Spleen (tissue), 11 donors: ENCODE data around the gene MRPS22. TPM values are rescaled to one million over a fixed set of nuclear protein-coding genes. Genes with fewer than 3 reads are reported as not detected.
A peak's percentile ranks its signal among the peaks of the same experiment; 100 is the strongest.

Experiments
- DNase-seq: peaks from one replicate; pipeline ENCODE4 v3.0.0-alpha.2; 2020
- H3K27ac ChIP-seq, 8 donors: fragments of 200-600 bp; sonication (generic) in 7 of 8; 1 replicate in 4 of 8; 2 replicates in 4 of 8; pipeline versions ENCODE4 v1.5.0 to v1.8.0; 2016 to 2021; ENCODE audit warnings: inconsistent platforms in 4 of 8, mild to moderate bottlenecking in 4 of 8, moderate library complexity in 1 of 8
- H3K27me3 ChIP-seq, 7 donors: fragments of 200-600 bp; sonication (generic) in 6 of 7; replicated peaks in 1 of 7; 1 replicate in 4 of 7; 2 replicates in 3 of 7; pipeline versions ENCODE4 v1.5.0 to v1.8.0; 2016 to 2021; ENCODE audit warnings: inconsistent platforms in 3 of 7, mild to moderate bottlenecking in 1 of 7
- H3K36me3 ChIP-seq, 6 donors: fragments of 200-600 bp; sonication (generic) in 5 of 6; 1 replicate in 4 of 6; 2 replicates in 2 of 6; pipeline versions ENCODE4 v1.5.0 to v1.8.0; 2016 to 2021; ENCODE audit warnings: inconsistent platforms in 2 of 6
- H3K4me1 ChIP-seq, 6 donors: fragments of 200-600 bp; sonication (generic) in 5 of 6; 1 replicate in 3 of 6; 2 replicates in 3 of 6; pipeline versions ENCODE4 v1.5.0 to v1.8.0; 2016 to 2021; ENCODE audit warnings: inconsistent platforms in 3 of 6
- H3K4me3 ChIP-seq, 8 donors: fragments of 200-600 bp; sonication (generic) in 7 of 8; 1 replicate in 4 of 8; 2 replicates in 4 of 8; pipeline versions ENCODE4 v1.5.0 to v1.8.0; 2016 to 2021; ENCODE audit warnings: inconsistent platforms in 4 of 8, mild to moderate bottlenecking in 4 of 8, moderate library complexity in 2 of 8
- H3K9me3 ChIP-seq, 8 donors: fragments of 200-600 bp; sonication (generic) in 7 of 8; 1 replicate in 4 of 8; 2 replicates in 4 of 8; pipeline versions ENCODE4 v1.5.0 to v1.8.0; 2016 to 2021; ENCODE audit warnings: inconsistent platforms in 4 of 8
- POLR2A ChIP-seq, 3 donors: fragments of 450-650 bp; IDR thresholded peaks; one replicate each; pipeline ENCODE4 v1.5.1; 2017; ENCODE audit warnings: antibody characterized with exemption in 3 of 3, mild to moderate bottlenecking in 1 of 3
- POLR2AphosphoS5 ChIP-seq, 3 donors: sonication (generic); formaldehyde crosslinking; IDR thresholded peaks; one replicate each; pipeline ENCODE4 v1.5.1; 2017; ENCODE audit warnings: antibody characterized with exemption in 3 of 3
- WGBS, 5 donors: extraction: QIAGEN DNeasy Blood & Tissue Kit in 3 of 5; methylation state at CpG; one replicate each; pipeline versions ENCODE4 v1.1.5 to v1.1.7; 2013 to 2018; 5-methylcytosine and 5-hydroxymethylcytosine counted together
- intact Hi-C: fragments of 100-400 bp; cut with DNase I; formaldehyde crosslinking; loops from one replicate; pipeline ENCODE4 v1.15.0; 2023; ENCODE audit warnings: low total_unique reads
- polyA plus RNA-seq, 3 donors: library from polyadenylated mRNA; stranded (reverse); fragments of 200-250 nt; gene quantifications; one replicate each; pipeline ENCODE4 v1.2.1, GENCODE V29; 2013
- total RNA-seq, 7 donors: library from RNA; depleted of rRNA in 3 of 7; stranded (reverse); fragments of >200 nt in 3 of 7; fragmentation: NEBNext Ultra II Directional in 4 of 7; extraction: Animal tissue kit (Norgen Biotek cat#: 25700) in 4 of 7; gene quantifications; one replicate each; pipeline versions ENCODE4 v1.1.0 to v1.2.1, GENCODE V29; 2016 to 2021
- TF ChIP-seq, protein P1 (sequence below), 11 experiments: fragments of 200-600 bp in 7 of 11; fragments of 450-650 bp in 4 of 11; sonication (generic) in 4 of 11; IDR thresholded peaks in 8 of 11; conservative IDR thresholded peaks in 3 of 11; 1 replicate in 7 of 11; 2 replicates in 4 of 11; pipeline versions ENCODE4 v1.4.0 to v1.8.0; 2016 to 2021; ENCODE audit warnings: antibody characterized with exemption in 11 of 11, inconsistent platforms in 4 of 11, mild to moderate bottlenecking in 1 of 11
- donor health status: healthy with polysubstance abuse.
- donor health status: DM: no; HTN: no; CAD: no; lungs with moderate emphysema.
- donor health status: DM: no; HTN: no; CAD: no.
- donor health status: Bipolar disorder and iron deficiency.
- donor health status: healthy.
- donor health status: DM: no; HTN: no; CAD: no.
- donor health status: DM: yes; HTN: yes; CAD: no.

MRPS22 gene
- total and polyA plus RNA-seq, 10 donors = 24.8 to 53.2 (median 30.9) TPM

DNA sequence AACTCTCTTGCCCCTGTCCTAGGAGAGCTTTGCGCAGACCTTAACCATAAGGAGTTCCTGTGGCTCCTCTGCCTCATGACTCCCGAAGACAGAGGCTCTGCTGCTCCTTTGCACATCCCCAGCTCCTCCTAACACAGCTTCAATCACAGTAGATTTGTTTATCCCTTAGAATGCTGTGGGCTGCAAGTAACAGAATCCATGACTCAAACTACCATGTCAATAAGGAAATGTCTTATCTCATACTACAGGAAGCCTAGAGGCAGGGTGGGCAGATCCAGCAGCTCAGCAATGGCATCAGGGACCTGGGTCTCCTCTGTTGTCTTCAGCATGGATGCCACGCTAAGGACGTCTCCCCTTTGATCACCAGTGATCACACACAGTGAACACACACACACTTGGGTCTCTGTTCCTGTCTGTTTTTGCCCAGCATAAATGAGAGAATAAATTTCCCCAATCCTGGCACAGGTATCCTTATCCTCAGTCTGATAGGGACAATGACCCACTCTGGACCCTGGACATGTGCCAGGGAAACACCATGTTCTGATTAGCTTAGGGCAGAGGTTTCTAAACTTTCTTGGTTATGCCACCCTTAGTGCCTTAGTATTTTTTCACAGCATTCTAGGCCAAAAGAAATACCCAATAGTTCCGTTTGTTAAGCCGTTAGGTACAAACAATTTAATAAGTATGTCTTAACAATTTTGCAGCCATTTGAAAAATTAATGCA is 46.1 kb upstream of the MRPS22 start:
- intact Hi-C loops = no loop called here
- TF ChIP-seq POLR2AphosphoS5 (IDR thresholded peaks at IDR 0.05) = no peak
- TF ChIP-seq, protein P1, sequence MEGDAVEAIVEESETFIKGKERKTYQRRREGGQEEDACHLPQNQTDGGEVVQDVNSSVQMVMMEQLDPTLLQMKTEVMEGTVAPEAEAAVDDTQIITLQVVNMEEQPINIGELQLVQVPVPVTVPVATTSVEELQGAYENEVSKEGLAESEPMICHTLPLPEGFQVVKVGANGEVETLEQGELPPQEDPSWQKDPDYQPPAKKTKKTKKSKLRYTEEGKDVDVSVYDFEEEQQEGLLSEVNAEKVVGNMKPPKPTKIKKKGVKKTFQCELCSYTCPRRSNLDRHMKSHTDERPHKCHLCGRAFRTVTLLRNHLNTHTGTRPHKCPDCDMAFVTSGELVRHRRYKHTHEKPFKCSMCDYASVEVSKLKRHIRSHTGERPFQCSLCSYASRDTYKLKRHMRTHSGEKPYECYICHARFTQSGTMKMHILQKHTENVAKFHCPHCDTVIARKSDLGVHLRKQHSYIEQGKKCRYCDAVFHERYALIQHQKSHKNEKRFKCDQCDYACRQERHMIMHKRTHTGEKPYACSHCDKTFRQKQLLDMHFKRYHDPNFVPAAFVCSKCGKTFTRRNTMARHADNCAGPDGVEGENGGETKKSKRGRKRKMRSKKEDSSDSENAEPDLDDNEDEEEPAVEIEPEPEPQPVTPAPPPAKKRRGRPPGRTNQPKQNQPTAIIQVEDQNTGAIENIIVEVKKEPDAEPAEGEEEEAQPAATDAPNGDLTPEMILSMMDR (IDR thresholded peaks at IDR 0.05 in 8 of 11, conservative IDR thresholded peaks at IDR 0.05 in 3 of 11) = no peak
- TF ChIP-seq POLR2A (IDR thresholded peaks at IDR 0.05) = no peak
- no peak for DNase-seq
- no peaks in the 10 kb centered on the region for H3K27me3 ChIP-seq
- H3K36me3 ChIP-seq = no peaks in the 10 kb centered on the region
- no peak overlapping the region for H3K4me3 ChIP-seq
- no peaks in the 10 kb centered on the region for H3K4me1 ChIP-seq
- 82 to 96% (median 84%) methylated on average over 6 of the region's 6 CpGs for WGBS, 5 donors
- no peaks in the 10 kb centered on the region for H3K9me3 ChIP-seq
- H3K27ac ChIP-seq = no peak overlapping the region

DNA sequence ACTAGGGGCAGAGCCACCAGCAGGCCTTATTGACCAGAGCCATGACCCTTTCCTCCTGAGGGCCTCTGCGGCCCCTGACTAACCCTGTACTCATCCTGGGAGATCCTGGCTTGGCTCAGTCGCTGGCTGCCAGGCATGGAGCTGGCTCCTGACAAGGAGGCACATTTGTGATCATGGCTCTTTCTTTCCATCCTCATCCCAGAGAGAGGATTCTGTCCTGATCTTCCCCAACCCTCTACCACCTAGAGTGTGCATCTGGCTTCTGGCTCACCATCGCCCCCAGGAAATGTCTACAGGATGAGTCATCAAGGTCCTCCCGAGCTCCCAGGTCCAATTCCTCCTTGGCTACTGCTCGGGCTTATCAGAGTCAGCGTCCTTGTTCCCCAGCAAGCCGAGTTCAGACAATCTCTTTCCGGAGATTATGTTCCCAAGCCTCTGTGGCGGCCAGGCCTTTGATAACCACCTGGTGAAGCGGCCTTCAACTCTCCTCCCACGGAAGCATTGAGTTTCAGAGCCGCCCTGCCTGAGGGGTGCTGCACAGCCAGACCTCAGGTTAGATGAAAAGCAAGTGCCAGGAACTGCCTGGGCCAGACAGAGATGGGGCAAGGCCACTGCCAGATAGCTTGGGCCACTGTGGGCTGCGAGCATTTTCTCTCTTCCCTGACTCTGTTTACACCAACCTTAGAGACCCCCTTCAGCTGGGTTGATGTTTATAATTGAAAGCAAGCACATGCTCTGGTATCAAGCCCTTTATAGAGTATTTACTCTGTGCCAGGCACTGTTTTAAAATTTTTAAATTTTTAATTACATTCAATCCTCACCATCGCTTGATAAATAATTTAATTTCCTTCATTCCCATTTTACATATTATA is 44.3 kb upstream of the MRPS22 start:
- TF ChIP-seq, protein P1 (IDR thresholded peaks at IDR 0.05 in 8 of 11, conservative IDR thresholded peaks at IDR 0.05 in 3 of 11) = no peak
- TF ChIP-seq POLR2AphosphoS5 (IDR thresholded peaks at IDR 0.05) = peak in 2 of 3 donors; percentile 63 to 66
- 68 to 85% (median 71%) methylated on average over 14 of the region's 14 CpGs for WGBS, 5 donors
- no peaks in the 10 kb centered on the region for H3K9me3 ChIP-seq
- no peaks in the 10 kb centered on the region for H3K36me3 ChIP-seq
- H3K27me3 ChIP-seq = no peaks in the 10 kb centered on the region
- peak; percentile 45 for DNase-seq
- intact Hi-C loops = no loop called here
- H3K27ac ChIP-seq = peak overlapping the region in 3 of 8 donors; percentile 3 to 42 (median 15)
- H3K4me3 ChIP-seq = no peak overlapping the region
- H3K4me1 ChIP-seq = no peaks in the 10 kb centered on the region

DNA sequence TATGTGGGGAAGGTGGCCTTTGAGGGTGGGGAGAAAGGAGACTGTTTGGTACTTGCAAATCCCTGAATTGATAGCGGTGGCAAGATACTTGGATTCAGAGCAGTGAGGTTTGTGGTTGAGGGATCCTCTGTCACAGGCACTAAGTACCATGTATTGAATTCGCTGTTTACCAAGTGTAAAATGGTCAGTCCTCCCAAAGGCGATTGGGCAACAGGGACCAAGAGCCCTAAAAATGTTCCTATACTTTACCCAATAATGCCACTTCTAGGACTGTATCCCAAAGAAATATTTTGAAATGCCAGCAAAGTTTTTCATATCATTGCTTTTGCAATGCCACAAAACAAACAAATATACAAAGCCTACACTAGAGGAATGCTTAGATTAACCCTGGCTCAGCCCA is 43.4 kb upstream of the MRPS22 start:
- no peak overlapping the region for H3K27ac ChIP-seq
- 86 to 97% (median 90%) methylated on average over 3 of the region's 3 CpGs for WGBS, 5 donors
- H3K36me3 ChIP-seq = no peaks in the 10 kb centered on the region
- intact Hi-C loops = no loop called here
- no peaks in the 10 kb centered on the region for H3K27me3 ChIP-seq
- TF ChIP-seq, protein P1 (IDR thresholded peaks at IDR 0.05 in 8 of 11, conservative IDR thresholded peaks at IDR 0.05 in 3 of 11) = no peak
- TF ChIP-seq POLR2A (IDR thresholded peaks at IDR 0.05) = no peak
- TF ChIP-seq POLR2AphosphoS5 (IDR thresholded peaks at IDR 0.05) = no peak
- no peaks in the 10 kb centered on the region for H3K4me1 ChIP-seq
- no peak for DNase-seq
- no peak overlapping the region for H3K4me3 ChIP-seq
- no peaks in the 10 kb centered on the region for H3K9me3 ChIP-seq

DNA sequence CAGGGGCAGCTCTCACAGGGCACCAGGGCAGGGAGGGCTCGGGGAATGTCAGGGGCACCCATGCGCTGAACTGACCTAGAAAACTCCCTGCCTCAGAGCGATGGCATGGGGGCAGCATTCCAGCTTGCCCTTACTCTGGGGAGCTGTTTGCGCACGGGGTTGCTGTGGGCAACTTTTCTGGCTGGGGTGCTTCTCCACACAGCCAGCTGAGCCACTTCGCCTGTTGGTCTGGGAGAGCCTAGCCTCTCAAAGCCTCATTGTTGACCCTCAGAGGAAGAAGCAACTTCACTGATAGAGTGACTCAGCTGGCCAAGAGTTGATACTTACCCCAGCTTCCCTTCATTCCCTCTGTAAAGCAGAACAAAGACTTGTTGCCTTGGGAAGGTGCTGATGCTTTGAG is 42.6 kb upstream of the MRPS22 start:
- Histone ChIP-seq H3K9me3 (no peaks in the 10 kb centered on the region), H3K4me3 (no peak overlapping the region), H3K36me3 (no peaks in the 10 kb centered on the region), H3K27ac (no peak overlapping the region), H3K27me3 (no peaks in the 10 kb centered on the region), H3K4me1 (no peaks in the 10 kb centered on the region)
- TF ChIP-seq POLR2AphosphoS5 (IDR thresholded peaks at IDR 0.05) = no peak
- TF ChIP-seq, protein P1 (IDR thresholded peaks at IDR 0.05 in 8 of 11, conservative IDR thresholded peaks at IDR 0.05 in 3 of 11) = no peak
- intact Hi-C loops = no loop called here
- WGBS, 5 donors = 83 to 94% (median 87%) methylated on average over 5 to 6 of the region's 6 CpGs
- peak; percentile 53 for DNase-seq
